Measurements from ENCODE around the gene KRTAP5-6.

Gene KRTAP5-6

DNA sequence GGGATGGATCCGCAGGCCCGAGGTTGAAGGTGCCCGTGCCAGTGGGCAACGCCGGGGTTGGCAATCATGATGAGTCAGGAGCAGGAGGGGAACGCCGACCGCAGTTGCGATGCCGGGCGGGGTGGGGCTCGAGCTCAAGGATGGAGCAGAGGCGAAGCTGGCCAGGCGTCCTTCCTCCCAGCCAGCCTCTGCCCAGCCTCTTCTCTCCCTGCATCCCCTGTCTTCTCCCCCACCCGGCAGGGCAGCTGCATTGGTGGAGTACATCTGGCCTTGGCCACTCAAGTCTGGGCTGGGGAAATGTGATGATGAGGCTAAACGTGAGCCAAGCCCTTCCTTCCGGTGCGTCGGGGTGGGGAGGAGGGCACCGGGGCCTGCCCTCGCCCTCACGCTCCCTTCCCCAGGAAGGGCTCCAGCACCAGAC, 49.5 kb downstream of the KRTAP5-6 start:
- no peak overlapping the region for H2AFZ ChIP-seq (ENCODE audit: low read length)
- no peak overlapping the region for H3K4me3 ChIP-seq (ENCODE audit: low read length, poor library complexity, severe bottlenecking)
- no peaks in the 10 kb centered on the region for H3K27me3 ChIP-seq (ENCODE audit: insufficient read depth, low read length, poor library complexity, severe bottlenecking)
- H3F3A ChIP-seq (ENCODE audit: low read depth) = no peaks in the 10 kb centered on the region
- H3K36me3 ChIP-seq (ENCODE audit: insufficient read depth, low read length) = no peaks in the 10 kb centered on the region; the same call in 1 of the 2 replicates
- H3K4me1 ChIP-seq (ENCODE audit: insufficient read depth, low read length, poor library complexity, severe bottlenecking) = peaks cover 15% of the 10 kb centered on the region
- no peak for TF ChIP-seq EZH2phosphoT487 (IDR thresholded peaks at IDR 0.05; ENCODE audit: borderline replicate concordance)
- TF ChIP-seq, protein P1, sequence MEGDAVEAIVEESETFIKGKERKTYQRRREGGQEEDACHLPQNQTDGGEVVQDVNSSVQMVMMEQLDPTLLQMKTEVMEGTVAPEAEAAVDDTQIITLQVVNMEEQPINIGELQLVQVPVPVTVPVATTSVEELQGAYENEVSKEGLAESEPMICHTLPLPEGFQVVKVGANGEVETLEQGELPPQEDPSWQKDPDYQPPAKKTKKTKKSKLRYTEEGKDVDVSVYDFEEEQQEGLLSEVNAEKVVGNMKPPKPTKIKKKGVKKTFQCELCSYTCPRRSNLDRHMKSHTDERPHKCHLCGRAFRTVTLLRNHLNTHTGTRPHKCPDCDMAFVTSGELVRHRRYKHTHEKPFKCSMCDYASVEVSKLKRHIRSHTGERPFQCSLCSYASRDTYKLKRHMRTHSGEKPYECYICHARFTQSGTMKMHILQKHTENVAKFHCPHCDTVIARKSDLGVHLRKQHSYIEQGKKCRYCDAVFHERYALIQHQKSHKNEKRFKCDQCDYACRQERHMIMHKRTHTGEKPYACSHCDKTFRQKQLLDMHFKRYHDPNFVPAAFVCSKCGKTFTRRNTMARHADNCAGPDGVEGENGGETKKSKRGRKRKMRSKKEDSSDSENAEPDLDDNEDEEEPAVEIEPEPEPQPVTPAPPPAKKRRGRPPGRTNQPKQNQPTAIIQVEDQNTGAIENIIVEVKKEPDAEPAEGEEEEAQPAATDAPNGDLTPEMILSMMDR (conservative IDR thresholded peaks at IDR 0.05; ENCODE audit: low read length) = no peak
- H3K9me3 ChIP-seq (ENCODE audit: insufficient read depth, low read depth, low read length) = no peaks in the 10 kb centered on the region
- H3K4me2 ChIP-seq (ENCODE audit: low read depth, low read length, poor library complexity, severe bottlenecking) = no peak overlapping the region
- no peak overlapping the region for H3K9ac ChIP-seq (ENCODE audit: low read depth, low read length, poor library complexity, severe bottlenecking)
- H3K79me2 ChIP-seq (ENCODE audit: insufficient read depth, low read length) = no peaks in the 10 kb centered on the region; the same call in 1 of the 2 replicates
- H3K9me2 ChIP-seq (replicated peaks; ENCODE audit: low read depth, low read length) = no peaks in the 10 kb centered on the region
- no peaks in the 10 kb centered on the region for H4K20me1 ChIP-seq (ENCODE audit: insufficient read depth, low read length, poor library complexity, severe bottlenecking)

DNA sequence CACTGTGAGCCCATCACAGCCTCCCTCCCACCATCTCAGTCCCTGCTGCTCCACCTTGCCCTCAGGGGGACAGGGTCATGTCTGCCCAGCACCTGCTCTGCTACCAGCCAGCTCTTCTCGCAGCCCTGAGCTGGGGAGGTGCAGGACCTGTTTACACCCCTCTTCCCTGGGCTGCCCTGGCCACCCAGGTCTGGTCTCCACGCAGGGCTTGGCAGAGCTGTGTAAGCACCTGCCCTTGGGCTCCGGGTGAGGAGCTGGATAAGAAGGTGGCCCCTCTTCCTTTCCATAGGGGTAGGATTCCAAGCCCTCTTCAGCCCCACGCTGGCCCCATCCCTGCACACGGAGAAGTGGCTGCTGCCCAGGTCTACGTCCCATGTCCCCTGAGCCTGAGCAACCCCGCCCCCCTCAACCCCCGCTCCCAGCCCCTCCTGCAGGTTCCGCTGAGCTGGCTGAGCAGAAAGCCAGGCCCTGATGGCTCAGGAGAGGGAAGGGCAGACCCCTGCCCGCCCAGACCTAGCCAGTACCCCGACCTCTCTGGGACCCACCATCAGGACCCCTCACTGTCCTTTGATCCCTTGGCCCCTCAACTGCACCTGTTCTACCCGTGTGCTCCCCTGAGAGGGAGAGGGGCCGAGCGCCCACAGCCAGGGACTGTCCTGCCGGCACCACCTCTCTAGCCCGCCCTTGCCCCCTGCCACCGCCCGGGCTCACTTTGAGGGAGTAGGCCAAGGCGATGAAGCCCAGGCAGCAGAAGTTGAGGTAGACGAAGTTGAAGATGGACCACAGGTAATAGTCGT, 50.2 kb downstream of the KRTAP5-6 start:
- no peaks in the 10 kb centered on the region; the same call in 1 of the 2 replicates for H3K36me3 ChIP-seq (ENCODE audit: insufficient read depth, low read length)

More for the DNA sequence above, 50.2 kb downstream of the KRTAP5-6 start:
- H3K9ac ChIP-seq (ENCODE audit: low read depth, low read length, poor library complexity, severe bottlenecking) = no peak overlapping the region
- H2AFZ ChIP-seq (ENCODE audit: low read length) = no peak overlapping the region
- peaks cover 22% of the 10 kb centered on the region for H3K4me1 ChIP-seq (ENCODE audit: insufficient read depth, low read length, poor library complexity, severe bottlenecking)
- H3F3A ChIP-seq (ENCODE audit: low read depth) = 0 out of 2 replicates have a peak, but pooled peaks cover 3% of the 10 kb centered on the region
- H3K27me3 ChIP-seq (ENCODE audit: insufficient read depth, low read length, poor library complexity, severe bottlenecking) = no peaks in the 10 kb centered on the region
- no peaks in the 10 kb centered on the region for H3K9me3 ChIP-seq (ENCODE audit: insufficient read depth, low read depth, low read length)
- H3K4me2 ChIP-seq (ENCODE audit: low read depth, low read length, poor library complexity, severe bottlenecking) = no peak overlapping the region
- no peaks in the 10 kb centered on the region for H3K9me2 ChIP-seq (replicated peaks; ENCODE audit: low read depth, low read length)
- TF ChIP-seq EZH2phosphoT487 (IDR thresholded peaks at IDR 0.05; ENCODE audit: borderline replicate concordance) = no peak
- TF ChIP-seq, protein P1 (conservative IDR thresholded peaks at IDR 0.05; ENCODE audit: low read length) = no peak
- no peak overlapping the region for H3K4me3 ChIP-seq (ENCODE audit: low read length, poor library complexity, severe bottlenecking)
- no peaks in the 10 kb centered on the region for H4K20me1 ChIP-seq (ENCODE audit: insufficient read depth, low read length, poor library complexity, severe bottlenecking)
- H3K79me2 ChIP-seq (ENCODE audit: insufficient read depth, low read length) = peaks cover 2% of the 10 kb centered on the region; the same call in 1 of the 2 replicates
